HepG2 (cell line): ENCODE results near the gene QDPR. TPM values are rescaled to one million over a fixed set of nuclear protein-coding genes. Genes with fewer than 3 reads are reported as not detected.

Experiments
- CAMTA2 ChIP-seq: sonication (generic); formaldehyde crosslinking; IDR thresholded peaks from 2 replicates; pipeline ENCODE4 v1.4.0; 2020; ENCODE audit warnings: mild to moderate bottlenecking, missing genetic modification reagents, borderline replicate concordance
- ERF ChIP-seq: IDR thresholded peaks from 2 replicates; pipeline ENCODE4 v1.6.1; 2018; ENCODE audit warnings: missing biosample characterization, missing genetic modification reagents
- KDM6A ChIP-seq: IDR thresholded peaks from 2 replicates; pipeline ENCODE4 v1.6.1; 2016; ENCODE audit warnings: low read depth
- NFYB ChIP-seq: sonication (generic); formaldehyde crosslinking; IDR thresholded peaks from 2 replicates; pipeline ENCODE4 v1.4.0; 2020; ENCODE audit warnings: missing genetic modification reagents
- SCMH1 ChIP-seq: sonication (generic); formaldehyde crosslinking; IDR thresholded peaks from 2 replicates; pipeline ENCODE4 v1.9.0; 2021; ENCODE audit warnings: missing genetic modification reagents, mild to moderate bottlenecking, borderline replicate concordance
- SIX1 ChIP-seq: sonication (generic); formaldehyde crosslinking; IDR thresholded peaks from 2 replicates; pipeline ENCODE4 v1.4.0; 2020; ENCODE audit warnings: missing genetic modification reagents, borderline replicate concordance
- ZBTB7B ChIP-seq: sonication (generic); formaldehyde crosslinking; IDR thresholded peaks from 2 replicates; pipeline ENCODE4 v1.4.0; 2020; ENCODE audit warnings: missing genetic modification reagents
- ZNF607 ChIP-seq: sonication (generic); formaldehyde crosslinking; IDR thresholded peaks from 2 replicates; pipeline ENCODE4 v1.5.1; 2020; ENCODE audit warnings: missing genetic modification reagents, mild to moderate bottlenecking, borderline replicate concordance
- ZNF83 ChIP-seq: sonication (generic); formaldehyde crosslinking; IDR thresholded peaks from 2 replicates; pipeline ENCODE4 v1.4.0; 2020; ENCODE audit warnings: missing genetic modification reagents, mild to moderate bottlenecking, borderline replicate concordance
- polyA plus RNA-seq, 8 experiments: library from polyadenylated mRNA; depleted of rRNA in 3 of 8; stranded (reverse) in 7 of 8; unstranded in 1 of 8; fragments of >200 nt; fragmentation: Illumina TruSeq in 4 of 8; extraction: Trizol in 4 of 8; gene quantifications; 2 replicates each; pipeline versions ENCODE4 v1.2.1 to v1.2.3, GENCODE V29; 2011 to 2016; ENCODE audit warnings: low read depth in 4 of 8, missing spikeins in 1 of 8, mixed read lengths in 1 of 8; ENCODE audit not compliant: insufficient read depth in 1 of 8
- total RNA-seq, 5 experiments: library from RNA; depleted of rRNA; stranded (reverse); fragments of >200 nt; fragmentation: Illumina TruSeq; extraction: Trizol; gene quantifications; 2 replicates each; pipeline ENCODE4 v1.2.3, GENCODE V29; 2016; ENCODE audit warnings: low read depth in 1 of 5
- TF ChIP-seq, protein P1 (sequence below): sonication (generic); formaldehyde crosslinking; IDR thresholded peaks from 2 replicates; pipeline ENCODE4 v1.5.0; 2020; ENCODE audit warnings: mild to moderate bottlenecking, missing genetic modification reagents, borderline replicate concordance
- TF ChIP-seq, protein P2 (sequence below): IDR thresholded peaks from 2 replicates; pipeline ENCODE4 v1.6.1; 2016; ENCODE audit warnings: mild to moderate bottlenecking
- TF ChIP-seq, protein P3 (sequence below): sonication (generic); formaldehyde crosslinking; conservative IDR thresholded peaks from 2 replicates; pipeline ENCODE4 v1.5.0; 2020; ENCODE audit warnings: missing genetic modification reagents
- TF ChIP-seq, protein P4 (sequence below): sonication (generic); formaldehyde crosslinking; IDR thresholded peaks from 2 replicates; pipeline ENCODE4 v1.5.1; 2020; ENCODE audit warnings: mild to moderate bottlenecking, missing genetic modification reagents, moderate library complexity

QDPR gene
- total and polyA plus RNA-seq, 2 of the 13 experiments (the other 11 are each of a cell fraction or from before 2014, with no cell fraction given) = 9.9 to 95.5 TPM

DNA sequence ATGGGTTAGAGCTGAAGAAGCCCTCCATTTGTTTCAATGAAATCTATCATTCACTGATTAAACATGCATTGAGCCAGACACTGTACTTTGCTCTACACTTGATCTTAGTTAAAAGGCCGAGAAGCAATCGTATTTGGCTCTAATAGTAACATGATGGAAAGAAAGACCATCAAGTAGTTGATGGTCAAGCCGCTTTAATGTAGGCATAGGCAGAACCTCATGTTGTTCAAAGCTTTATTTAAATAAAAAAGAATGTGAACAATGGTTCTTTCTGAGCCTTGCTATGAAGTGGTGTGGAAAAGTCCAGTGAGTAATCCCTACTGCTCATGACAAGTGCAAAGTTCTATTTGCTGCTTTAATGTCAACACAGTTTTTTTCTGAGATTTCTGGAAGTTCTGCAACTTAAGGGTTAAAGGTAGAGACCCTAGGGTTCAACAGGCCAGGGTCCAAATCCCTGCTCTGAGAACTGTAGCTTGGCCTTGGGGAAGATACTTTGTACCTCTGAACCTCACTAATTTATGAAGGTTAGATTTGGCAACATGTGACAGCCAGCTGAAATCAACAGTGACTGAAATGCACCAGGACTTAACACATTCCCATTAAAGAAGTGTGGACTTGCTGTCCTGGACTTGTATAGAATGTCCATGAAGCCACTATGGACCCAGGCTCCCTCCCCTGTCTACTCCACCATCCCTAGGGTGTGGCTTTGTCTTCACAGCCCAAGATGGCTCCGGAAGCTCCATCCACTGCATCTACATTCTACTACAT lies 47.2 kb upstream of the QDPR start (continued):
- TF ChIP-seq, protein P1, sequence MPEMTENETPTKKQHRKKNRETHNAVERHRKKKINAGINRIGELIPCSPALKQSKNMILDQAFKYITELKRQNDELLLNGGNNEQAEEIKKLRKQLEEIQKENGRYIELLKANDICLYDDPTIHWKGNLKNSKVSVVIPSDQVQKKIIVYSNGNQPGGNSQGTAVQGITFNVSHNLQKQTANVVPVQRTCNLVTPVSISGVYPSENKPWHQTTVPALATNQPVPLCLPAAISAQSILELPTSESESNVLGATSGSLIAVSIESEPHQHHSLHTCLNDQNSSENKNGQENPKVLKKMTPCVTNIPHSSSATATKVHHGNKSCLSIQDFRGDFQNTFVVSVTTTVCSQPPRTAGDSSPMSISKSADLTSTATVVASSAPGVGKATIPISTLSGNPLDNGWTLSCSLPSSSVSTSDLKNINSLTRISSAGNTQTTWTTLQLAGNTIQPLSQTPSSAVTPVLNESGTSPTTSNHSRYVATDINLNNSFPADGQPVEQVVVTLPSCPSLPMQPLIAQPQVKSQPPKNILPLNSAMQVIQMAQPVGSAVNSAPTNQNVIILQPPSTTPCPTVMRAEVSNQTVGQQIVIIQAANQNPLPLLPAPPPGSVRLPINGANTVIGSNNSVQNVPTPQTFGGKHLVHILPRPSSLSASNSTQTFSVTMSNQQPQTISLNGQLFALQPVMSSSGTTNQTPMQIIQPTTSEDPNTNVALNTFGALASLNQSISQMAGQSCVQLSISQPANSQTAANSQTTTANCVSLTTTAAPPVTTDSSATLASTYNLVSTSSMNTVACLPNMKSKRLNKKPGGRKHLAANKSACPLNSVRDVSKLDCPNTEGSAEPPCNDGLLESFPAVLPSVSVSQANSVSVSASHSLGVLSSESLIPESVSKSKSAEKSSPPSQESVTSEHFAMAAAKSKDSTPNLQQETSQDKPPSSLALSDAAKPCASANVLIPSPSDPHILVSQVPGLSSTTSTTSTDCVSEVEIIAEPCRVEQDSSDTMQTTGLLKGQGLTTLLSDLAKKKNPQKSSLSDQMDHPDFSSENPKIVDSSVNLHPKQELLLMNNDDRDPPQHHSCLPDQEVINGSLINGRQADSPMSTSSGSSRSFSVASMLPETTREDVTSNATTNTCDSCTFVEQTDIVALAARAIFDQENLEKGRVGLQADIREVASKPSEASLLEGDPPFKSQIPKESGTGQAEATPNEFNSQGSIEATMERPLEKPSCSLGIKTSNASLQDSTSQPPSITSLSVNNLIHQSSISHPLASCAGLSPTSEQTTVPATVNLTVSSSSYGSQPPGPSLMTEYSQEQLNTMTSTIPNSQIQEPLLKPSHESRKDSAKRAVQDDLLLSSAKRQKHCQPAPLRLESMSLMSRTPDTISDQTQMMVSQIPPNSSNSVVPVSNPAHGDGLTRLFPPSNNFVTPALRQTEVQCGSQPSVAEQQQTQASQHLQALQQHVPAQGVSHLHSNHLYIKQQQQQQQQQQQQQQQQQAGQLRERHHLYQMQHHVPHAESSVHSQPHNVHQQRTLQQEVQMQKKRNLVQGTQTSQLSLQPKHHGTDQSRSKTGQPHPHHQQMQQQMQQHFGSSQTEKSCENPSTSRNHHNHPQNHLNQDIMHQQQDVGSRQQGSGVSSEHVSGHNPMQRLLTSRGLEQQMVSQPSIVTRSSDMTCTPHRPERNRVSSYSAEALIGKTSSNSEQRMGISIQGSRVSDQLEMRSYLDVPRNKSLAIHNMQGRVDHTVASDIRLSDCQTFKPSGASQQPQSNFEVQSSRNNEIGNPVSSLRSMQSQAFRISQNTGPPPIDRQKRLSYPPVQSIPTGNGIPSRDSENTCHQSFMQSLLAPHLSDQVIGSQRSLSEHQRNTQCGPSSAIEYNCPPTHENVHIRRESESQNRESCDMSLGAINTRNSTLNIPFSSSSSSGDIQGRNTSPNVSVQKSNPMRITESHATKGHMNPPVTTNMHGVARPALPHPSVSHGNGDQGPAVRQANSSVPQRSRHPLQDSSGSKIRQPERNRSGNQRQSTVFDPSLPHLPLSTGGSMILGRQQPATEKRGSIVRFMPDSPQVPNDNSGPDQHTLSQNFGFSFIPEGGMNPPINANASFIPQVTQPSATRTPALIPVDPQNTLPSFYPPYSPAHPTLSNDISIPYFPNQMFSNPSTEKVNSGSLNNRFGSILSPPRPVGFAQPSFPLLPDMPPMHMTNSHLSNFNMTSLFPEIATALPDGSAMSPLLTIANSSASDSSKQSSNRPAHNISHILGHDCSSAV (CRISPR knock-in tag) = no peak
- TF ChIP-seq NFYB (no peak), ZNF607 (CRISPR knock-in tag) (no peak), SIX1 (CRISPR knock-in tag) (peak; percentile 71; the same call in 1 of the 2 replicates), KDM6A (CRISPR knock-in tag) (peak; percentile 95), ZBTB7B (CRISPR knock-in tag) (peak; percentile 95), SCMH1 (no peak), ERF (CRISPR knock-in tag) (peak; percentile 73), CAMTA2 (no peak), ZNF83 (no peak)
- TF ChIP-seq, protein P2, sequence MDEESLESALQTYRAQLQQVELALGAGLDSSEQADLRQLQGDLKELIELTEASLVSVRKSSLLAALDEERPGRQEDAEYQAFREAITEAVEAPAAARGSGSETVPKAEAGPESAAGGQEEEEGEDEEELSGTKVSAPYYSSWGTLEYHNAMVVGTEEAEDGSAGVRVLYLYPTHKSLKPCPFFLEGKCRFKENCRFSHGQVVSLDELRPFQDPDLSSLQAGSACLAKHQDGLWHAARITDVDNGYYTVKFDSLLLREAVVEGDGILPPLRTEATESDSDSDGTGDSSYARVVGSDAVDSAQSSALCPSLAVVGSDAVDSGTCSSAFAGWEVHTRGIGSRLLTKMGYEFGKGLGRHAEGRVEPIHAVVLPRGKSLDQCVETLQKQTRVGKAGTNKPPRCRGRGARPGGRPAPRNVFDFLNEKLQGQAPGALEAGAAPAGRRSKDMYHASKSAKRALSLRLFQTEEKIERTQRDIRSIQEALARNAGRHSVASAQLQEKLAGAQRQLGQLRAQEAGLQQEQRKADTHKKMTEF = peak; percentile 99
- TF ChIP-seq, protein P3, sequence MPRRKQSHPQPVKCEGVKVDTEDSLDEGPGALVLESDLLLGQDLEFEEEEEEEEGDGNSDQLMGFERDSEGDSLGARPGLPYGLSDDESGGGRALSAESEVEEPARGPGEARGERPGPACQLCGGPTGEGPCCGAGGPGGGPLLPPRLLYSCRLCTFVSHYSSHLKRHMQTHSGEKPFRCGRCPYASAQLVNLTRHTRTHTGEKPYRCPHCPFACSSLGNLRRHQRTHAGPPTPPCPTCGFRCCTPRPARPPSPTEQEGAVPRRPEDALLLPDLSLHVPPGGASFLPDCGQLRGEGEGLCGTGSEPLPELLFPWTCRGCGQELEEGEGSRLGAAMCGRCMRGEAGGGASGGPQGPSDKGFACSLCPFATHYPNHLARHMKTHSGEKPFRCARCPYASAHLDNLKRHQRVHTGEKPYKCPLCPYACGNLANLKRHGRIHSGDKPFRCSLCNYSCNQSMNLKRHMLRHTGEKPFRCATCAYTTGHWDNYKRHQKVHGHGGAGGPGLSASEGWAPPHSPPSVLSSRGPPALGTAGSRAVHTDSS (CRISPR knock-in tag) = no peak
- TF ChIP-seq, protein P4, sequence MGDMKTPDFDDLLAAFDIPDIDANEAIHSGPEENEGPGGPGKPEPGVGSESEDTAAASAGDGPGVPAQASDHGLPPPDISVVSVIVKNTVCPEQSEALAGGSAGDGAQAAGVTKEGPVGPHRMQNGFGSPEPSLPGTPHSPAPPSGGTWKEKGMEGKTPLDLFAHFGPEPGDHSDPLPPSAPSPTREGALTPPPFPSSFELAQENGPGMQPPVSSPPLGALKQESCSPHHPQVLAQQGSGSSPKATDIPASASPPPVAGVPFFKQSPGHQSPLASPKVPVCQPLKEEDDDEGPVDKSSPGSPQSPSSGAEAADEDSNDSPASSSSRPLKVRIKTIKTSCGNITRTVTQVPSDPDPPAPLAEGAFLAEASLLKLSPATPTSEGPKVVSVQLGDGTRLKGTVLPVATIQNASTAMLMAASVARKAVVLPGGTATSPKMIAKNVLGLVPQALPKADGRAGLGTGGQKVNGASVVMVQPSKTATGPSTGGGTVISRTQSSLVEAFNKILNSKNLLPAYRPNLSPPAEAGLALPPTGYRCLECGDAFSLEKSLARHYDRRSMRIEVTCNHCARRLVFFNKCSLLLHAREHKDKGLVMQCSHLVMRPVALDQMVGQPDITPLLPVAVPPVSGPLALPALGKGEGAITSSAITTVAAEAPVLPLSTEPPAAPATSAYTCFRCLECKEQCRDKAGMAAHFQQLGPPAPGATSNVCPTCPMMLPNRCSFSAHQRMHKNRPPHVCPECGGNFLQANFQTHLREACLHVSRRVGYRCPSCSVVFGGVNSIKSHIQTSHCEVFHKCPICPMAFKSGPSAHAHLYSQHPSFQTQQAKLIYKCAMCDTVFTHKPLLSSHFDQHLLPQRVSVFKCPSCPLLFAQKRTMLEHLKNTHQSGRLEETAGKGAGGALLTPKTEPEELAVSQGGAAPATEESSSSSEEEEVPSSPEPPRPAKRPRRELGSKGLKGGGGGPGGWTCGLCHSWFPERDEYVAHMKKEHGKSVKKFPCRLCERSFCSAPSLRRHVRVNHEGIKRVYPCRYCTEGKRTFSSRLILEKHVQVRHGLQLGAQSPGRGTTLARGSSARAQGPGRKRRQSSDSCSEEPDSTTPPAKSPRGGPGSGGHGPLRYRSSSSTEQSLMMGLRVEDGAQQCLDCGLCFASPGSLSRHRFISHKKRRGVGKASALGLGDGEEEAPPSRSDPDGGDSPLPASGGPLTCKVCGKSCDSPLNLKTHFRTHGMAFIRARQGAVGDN (CRISPR knock-in tag) = no peak
